LoVo (cell line): ENCODE results near the gene GPR61.

Source experiments
- DNase-seq: peaks from one replicate; pipeline ENCODE4 v3.0.0-alpha.2; 2016; ENCODE audit warnings: low spot score

GPR61 gene

GRCh38 chr1:109569323-109569722, 29.7 kb downstream of the GPR61 start:
- DNase-seq = no peak

GRCh38 chr1:109570414-109570813, 30.7 kb downstream of the GPR61 start:
- DNase-seq = no peak

- DNase-seq = no peak
Measured at GRCh38 chr1:109573785-109574184, 34.1 kb downstream of the GPR61 start.

- DNase-seq = no peak
Measured at GRCh38 chr1:109578947-109579443, 39.3 kb downstream of the GPR61 start.

- no peak for DNase-seq
Measured at GRCh38 chr1:109579491-109579890, 39.8 kb downstream of the GPR61 start.

GRCh38 chr1:109582021-109582420, 42.3 kb downstream of the GPR61 start:
- no peak for DNase-seq

GRCh38 chr1:109584766-109585165, 45.1 kb downstream of the GPR61 start:
- DNase-seq = no peak

- no peak for DNase-seq
Measured at GRCh38 chr1:109586055-109586454, 46.4 kb downstream of the GPR61 start.

- DNase-seq = no peak
Measured at GRCh38 chr1:109589177-109589576, 49.5 kb downstream of the GPR61 start.

- no peak for DNase-seq
Measured at GRCh38 chr1:109589679-109590078, 50.0 kb downstream of the GPR61 start.

- DNase-seq = no peak
Measured at GRCh38 chr1:109592916-109593315, 53.2 kb downstream of the GPR61 start.

- no peak for DNase-seq
Measured at GRCh38 chr1:109595531-109595930, 55.9 kb downstream of the GPR61 start.
